GM21360 (cell line): ENCODE measurements around the gene INTU.
"Not testable (repeated sequence)": the region's sequence is repeated elsewhere in the genome, so short reads cannot be mapped to it uniquely, and the experiment has no call there.

ENCODE experiments used
- ATAC-seq: cut with Tn5 transposase; IDR thresholded peaks from one replicate; pipeline ENCODE4 v1.9.1; 2021; ENCODE audit warnings: mild to moderate bottlenecking, moderate library complexity; ENCODE audit not compliant: unreplicated experiment

Gene INTU

GRCh38 chr4:127642169-127642568 lies 9.4 kb downstream of the INTU start:
- ATAC-seq: no peak

DNA sequence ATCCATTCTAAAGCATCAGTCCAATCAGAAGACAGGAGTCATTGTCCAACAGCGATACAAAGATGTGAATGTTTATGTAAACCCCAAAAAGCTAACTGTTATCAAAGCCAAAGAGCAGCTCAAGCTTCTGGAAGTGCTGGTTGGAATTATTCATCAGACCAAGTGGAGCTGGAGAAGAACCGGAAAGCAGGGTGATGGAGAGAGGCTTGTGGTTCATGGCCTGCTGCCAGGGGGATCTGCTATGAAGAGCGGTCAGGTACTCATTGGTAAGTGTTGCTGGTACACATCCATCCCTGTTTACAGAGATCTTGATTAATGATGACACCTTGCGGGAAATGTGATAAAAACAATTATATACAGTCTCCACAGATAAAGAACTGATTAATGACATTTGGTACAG lies 11.0 kb downstream of the INTU start:
- ATAC-seq: no peak

- no peak for ATAC-seq
Observed at GRCh38 chr4:127648061-127648460, 15.3 kb downstream of the INTU start.

DNA sequence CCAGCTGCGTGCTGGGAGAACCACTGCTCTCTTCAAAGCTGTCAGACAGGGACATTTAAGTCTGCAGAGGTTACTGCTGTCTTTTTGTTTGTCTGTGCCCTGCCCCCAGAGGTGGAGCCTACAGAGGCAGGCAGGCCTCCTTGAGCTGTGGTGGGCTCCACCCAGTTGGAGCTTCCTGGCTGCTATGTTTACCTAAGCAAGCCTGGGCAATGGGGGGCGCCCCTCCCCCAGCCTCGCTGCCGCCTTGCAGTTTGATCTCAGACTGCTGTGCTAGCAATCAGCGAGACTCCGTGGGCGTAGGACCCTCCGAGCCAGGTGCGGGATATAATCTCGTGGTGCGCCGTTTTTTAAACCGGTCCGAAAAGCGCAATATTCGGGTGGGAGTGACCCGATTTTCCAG lies 22.8 kb downstream of the INTU start:
- ATAC-seq: not testable (repeated sequence)

DNA sequence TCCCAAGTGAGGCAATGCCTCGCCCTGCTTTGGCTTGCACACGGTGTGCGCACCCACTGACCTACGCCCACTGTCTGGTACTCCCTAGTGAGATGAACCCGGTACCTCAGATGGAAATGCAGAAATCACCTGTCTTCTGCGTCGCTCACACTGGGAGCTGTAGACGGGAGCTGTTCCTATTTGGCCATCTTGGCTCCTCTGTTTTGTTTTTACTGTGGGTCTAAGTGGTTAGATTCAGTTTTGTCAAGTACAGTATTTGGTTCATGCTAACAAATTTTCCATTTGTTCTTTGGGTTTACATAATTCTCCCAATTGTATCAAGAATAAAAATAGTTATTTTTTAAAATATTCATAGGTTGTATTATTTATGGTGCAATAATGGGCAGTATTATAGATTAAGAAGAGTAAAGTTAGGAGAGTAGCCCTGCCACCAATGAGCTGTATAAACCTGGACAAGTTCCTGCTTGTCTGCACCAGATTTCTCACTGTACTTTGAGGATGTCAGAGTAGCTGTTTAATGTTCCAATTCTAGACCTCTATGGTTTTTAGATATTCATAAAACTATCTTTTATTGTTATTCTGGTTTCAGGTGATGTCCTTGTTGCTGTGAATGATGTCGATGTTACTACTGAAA lies 23.4 kb downstream of the INTU start:
- ATAC-seq: no peak

GRCh38 chr4:127660284-127660885 lies 27.6 kb downstream of the INTU start:
- no peak for ATAC-seq

GRCh38 chr4:127667116-127667515 lies 34.4 kb downstream of the INTU start:
- no peak for ATAC-seq

- ATAC-seq: no peak
Observed at GRCh38 chr4:127667772-127668171, 35.0 kb downstream of the INTU start.

- no peak for ATAC-seq
Observed at GRCh38 chr4:127668770-127669169, 36.0 kb downstream of the INTU start.

GRCh38 chr4:127669691-127670090 lies 36.9 kb downstream of the INTU start:
- no peak for ATAC-seq

DNA sequence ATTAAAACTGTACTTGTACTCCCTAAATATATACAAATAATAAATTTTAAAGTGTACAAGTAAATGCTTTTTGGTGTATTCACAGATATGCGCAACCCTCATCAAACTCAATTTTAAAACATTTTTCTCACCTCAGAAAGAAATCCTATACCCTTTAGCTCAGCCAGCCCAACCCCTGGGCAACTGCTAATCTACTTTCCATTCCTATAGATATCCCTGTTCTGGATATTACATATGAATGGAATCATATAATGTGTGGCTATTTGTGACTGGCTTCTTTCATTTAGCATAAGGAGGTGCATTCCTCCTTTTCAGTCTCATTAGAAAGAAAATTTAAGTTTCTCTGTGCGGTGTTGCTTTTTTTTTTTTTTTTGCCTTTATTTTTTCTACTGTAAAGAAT lies 39.4 kb downstream of the INTU start:
- no peak for ATAC-seq

DNA sequence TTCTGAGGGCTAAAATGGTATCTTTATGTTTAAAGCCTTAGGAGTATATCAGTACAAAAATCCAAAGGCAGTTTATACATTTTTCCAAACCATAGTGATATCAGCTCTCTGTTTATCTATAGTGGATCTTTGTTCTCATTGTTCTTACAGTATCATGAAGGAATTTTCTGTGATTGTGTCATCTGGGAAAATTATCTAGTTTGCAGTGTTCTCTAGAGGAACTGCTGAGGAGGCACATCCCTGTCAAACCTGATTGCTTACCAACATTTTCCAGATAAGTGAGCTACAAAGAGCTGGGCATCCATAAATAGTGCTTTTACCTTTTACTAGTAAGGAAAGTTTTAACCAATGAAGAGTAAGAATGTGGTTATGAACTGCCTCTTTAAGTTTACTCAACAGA lies 52.5 kb downstream of the INTU start:
- no peak for ATAC-seq

GRCh38 chr4:127686658-127687057 lies 53.9 kb downstream of the INTU start:
- ATAC-seq: no peak

- no peak for ATAC-seq
Observed at GRCh38 chr4:127687580-127687979, 54.8 kb downstream of the INTU start.

DNA sequence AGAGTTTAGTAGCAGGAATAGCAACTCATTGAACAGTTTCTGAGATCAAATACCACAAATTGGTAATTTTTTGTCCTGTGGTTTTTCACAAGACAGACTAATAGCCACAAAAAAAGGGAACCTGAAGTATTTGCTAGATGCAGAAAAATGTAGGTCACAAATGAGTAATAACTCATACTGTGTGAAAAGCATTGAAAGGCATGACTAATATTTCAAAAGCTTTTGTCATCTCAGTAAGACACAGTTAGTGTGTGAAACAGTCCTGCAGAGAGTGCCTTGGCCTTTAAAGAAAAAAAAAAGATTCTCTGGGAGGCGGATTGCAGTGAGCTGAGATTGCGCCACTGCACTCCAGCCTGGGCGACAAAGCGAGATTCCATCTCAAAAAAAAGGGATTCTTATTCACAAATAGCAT lies 66.0 kb downstream of the INTU start:
- ATAC-seq: peak; percentile 100

- ATAC-seq: no peak
Observed at GRCh38 chr4:127708985-127709384, 76.2 kb downstream of the INTU start.

GRCh38 chr4:127709456-127709855 lies 76.7 kb downstream of the INTU start:
- ATAC-seq: no peak

GRCh38 chr4:127730142-127730913 lies 97.6 kb downstream of the INTU start, which contains the start of gene SLC25A31:
Gene SLC25A31, plus strand, starts transcription at chr4:127730400. Its CDS starts 146 bp downstream, at chr4:127730546.
- no peak for ATAC-seq

DNA sequence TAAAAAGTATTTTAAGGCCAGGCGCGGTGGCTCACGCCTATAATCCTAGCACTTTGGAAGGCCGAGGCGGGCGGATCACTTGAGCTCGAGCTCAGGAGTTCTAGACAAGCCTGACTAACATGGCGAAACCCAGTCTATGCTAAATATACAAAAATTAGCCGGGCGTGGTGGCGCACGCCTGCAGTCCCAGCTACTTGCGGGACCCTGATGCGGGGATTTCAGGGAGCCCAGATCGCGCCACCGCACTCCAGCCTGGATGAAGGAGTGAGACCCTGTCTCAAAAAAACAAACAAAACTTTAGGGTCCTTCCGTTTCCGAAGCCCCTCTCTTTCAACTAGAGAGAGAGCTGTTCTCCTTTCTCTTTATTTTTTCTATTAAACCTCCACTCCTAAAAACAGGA lies 98.6 kb downstream of the INTU start:
- ATAC-seq: no peak

GRCh38 chr4:127732623-127733328 lies 100.0 kb downstream of the INTU start:
- peak; percentile 85 for ATAC-seq

DNA sequence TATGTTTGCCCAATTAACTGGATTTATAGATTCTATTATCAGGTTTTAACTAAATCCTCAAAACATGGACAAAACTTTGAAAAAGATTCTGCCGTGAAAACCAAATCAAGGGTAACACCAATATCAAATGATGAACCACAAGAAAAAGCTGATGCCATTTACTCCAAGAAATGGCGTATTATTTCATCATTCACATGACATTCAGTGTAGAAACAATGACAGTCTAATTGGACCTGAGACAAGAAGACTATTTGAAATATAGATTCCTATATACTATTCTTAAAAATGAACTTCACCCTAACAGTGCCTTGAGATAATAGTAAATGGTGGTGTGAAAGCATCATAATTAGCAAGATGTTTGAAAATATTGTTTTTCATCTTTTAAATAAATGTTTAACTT lies 102.2 kb downstream of the INTU start:
- no peak for ATAC-seq
